ENCODE measurements around the gene CHMP2A.

DNA sequence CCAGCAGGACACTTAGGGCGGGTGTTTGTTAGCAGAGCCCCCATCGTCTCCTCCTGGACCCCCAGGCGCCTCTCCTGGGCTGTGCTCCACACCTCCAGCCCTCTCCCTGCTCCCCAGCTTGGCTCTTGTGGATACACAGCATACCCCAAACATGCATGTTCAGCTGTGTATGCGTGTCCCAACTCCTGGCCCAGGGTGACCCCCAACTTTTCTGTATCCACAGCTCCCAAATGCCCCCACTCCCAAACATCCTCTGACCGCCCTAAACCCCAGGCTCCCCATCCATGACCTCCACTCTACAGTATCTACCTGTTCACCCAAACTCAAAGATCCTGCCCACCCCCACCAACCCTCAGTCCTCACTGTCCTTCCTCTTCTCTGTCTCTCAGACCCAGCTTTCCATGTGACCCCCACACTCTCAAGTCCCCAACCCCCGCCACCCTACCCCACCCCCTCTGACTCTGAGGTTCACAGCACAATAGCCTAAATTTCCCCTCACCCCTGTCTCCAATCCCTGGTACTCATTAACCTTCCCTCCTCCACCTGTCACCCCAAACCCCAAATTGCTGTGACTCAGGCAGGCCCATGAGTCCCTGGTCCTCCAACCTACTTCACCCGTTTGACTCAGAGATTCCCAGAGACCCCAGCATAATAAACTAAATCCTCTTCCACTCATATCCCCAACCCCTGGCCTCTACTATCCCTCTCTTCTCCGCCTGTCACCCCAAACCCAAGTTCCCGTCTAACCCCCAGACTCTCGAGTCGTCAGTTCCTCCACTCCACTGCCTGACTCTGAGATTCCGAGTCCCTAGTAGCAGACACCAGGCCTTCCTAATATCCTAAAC lies 2.5 kb upstream of the CHMP2A start:
- TF ChIP-seq, protein P1, sequence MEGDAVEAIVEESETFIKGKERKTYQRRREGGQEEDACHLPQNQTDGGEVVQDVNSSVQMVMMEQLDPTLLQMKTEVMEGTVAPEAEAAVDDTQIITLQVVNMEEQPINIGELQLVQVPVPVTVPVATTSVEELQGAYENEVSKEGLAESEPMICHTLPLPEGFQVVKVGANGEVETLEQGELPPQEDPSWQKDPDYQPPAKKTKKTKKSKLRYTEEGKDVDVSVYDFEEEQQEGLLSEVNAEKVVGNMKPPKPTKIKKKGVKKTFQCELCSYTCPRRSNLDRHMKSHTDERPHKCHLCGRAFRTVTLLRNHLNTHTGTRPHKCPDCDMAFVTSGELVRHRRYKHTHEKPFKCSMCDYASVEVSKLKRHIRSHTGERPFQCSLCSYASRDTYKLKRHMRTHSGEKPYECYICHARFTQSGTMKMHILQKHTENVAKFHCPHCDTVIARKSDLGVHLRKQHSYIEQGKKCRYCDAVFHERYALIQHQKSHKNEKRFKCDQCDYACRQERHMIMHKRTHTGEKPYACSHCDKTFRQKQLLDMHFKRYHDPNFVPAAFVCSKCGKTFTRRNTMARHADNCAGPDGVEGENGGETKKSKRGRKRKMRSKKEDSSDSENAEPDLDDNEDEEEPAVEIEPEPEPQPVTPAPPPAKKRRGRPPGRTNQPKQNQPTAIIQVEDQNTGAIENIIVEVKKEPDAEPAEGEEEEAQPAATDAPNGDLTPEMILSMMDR (conservative IDR thresholded peaks at IDR 0.05; ENCODE audit: low read depth in 2 of 2), result no peak
- TF ChIP-seq EZH2 (IDR thresholded peaks at IDR 0.05; ENCODE audit: low read depth, unreplicated experiment) (no peak), CREB1 (CRISPR knock-in tag; IDR thresholded peaks at IDR 0.05; ENCODE audit: low read depth) (no peak), POLR2AphosphoS5 (IDR thresholded peaks at IDR 0.05; ENCODE audit: low read depth) (no peak), EZH2phosphoT487 (IDR thresholded peaks at IDR 0.05; ENCODE audit: unreplicated experiment) (no peak), STAT1 (IDR thresholded peaks at IDR 0.05; ENCODE audit: unreplicated experiment) (no peak), JUNB (IDR thresholded peaks at IDR 0.05; ENCODE audit: unreplicated experiment) (no peak)
- TF ChIP-seq, protein P2, sequence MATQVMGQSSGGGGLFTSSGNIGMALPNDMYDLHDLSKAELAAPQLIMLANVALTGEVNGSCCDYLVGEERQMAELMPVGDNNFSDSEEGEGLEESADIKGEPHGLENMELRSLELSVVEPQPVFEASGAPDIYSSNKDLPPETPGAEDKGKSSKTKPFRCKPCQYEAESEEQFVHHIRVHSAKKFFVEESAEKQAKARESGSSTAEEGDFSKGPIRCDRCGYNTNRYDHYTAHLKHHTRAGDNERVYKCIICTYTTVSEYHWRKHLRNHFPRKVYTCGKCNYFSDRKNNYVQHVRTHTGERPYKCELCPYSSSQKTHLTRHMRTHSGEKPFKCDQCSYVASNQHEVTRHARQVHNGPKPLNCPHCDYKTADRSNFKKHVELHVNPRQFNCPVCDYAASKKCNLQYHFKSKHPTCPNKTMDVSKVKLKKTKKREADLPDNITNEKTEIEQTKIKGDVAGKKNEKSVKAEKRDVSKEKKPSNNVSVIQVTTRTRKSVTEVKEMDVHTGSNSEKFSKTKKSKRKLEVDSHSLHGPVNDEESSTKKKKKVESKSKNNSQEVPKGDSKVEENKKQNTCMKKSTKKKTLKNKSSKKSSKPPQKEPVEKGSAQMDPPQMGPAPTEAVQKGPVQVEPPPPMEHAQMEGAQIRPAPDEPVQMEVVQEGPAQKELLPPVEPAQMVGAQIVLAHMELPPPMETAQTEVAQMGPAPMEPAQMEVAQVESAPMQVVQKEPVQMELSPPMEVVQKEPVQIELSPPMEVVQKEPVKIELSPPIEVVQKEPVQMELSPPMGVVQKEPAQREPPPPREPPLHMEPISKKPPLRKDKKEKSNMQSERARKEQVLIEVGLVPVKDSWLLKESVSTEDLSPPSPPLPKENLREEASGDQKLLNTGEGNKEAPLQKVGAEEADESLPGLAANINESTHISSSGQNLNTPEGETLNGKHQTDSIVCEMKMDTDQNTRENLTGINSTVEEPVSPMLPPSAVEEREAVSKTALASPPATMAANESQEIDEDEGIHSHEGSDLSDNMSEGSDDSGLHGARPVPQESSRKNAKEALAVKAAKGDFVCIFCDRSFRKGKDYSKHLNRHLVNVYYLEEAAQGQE (IDR thresholded peaks at IDR 0.05; ENCODE audit: unreplicated experiment), result no peak
- TF ChIP-seq, protein P3, sequence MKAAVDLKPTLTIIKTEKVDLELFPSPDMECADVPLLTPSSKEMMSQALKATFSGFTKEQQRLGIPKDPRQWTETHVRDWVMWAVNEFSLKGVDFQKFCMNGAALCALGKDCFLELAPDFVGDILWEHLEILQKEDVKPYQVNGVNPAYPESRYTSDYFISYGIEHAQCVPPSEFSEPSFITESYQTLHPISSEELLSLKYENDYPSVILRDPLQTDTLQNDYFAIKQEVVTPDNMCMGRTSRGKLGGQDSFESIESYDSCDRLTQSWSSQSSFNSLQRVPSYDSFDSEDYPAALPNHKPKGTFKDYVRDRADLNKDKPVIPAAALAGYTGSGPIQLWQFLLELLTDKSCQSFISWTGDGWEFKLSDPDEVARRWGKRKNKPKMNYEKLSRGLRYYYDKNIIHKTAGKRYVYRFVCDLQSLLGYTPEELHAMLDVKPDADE (IDR thresholded peaks at IDR 0.05), result no peak

Measured in GM23338 (cell line).